Measurements from ENCODE around the gene ZNF664. TPM values are rescaled to one million over a fixed set of nuclear protein-coding genes. Genes with fewer than 3 reads are reported as not detected.
A peak's percentile ranks its signal among the peaks of the same experiment; 100 is the strongest.

The ZNF664 gene
- total and polyA plus RNA-seq, 8 donors: 16.5 to 224 (median 59.3) TPM

DNA sequence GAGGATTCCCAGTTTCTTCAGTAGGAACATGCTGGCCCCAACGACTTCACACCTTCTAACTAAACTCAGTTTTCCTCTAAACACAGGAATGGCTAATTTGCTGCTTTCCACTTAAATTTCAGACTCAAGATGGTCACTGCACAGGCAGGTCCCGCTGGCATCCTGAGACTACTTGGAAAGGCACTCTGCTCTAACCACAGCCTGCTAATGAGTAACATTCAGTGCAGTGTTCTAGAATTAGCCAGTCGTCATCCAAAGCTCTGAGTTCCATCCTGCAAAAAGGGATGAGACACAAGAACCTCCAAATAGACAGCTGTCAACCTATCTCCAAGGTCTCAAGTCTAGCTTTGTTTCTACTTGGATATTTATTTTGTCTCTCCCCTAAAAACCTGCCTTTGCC is 6.4 kb upstream of the ZNF664 start:
- H3K27ac ChIP-seq: no peak overlapping the region
- no peak overlapping the region for H3K4me3 ChIP-seq
- no peaks in the 10 kb centered on the region for H3K36me3 ChIP-seq
- peaks cover 4 to 36% (median 20%) of the 10 kb centered on the region in 4 donors for H3K4me1 ChIP-seq
- H3K27me3 ChIP-seq: no peaks in the 10 kb centered on the region
- WGBS, 5 donors: 83 to 90% (median 88%) methylated on average over 3 of the region's 3 CpGs
- no peak for TF ChIP-seq POLR2A (IDR thresholded peaks at IDR 0.05)
- no peak for TF ChIP-seq POLR2AphosphoS5 (IDR thresholded peaks at IDR 0.05)
- TF ChIP-seq, protein P1, sequence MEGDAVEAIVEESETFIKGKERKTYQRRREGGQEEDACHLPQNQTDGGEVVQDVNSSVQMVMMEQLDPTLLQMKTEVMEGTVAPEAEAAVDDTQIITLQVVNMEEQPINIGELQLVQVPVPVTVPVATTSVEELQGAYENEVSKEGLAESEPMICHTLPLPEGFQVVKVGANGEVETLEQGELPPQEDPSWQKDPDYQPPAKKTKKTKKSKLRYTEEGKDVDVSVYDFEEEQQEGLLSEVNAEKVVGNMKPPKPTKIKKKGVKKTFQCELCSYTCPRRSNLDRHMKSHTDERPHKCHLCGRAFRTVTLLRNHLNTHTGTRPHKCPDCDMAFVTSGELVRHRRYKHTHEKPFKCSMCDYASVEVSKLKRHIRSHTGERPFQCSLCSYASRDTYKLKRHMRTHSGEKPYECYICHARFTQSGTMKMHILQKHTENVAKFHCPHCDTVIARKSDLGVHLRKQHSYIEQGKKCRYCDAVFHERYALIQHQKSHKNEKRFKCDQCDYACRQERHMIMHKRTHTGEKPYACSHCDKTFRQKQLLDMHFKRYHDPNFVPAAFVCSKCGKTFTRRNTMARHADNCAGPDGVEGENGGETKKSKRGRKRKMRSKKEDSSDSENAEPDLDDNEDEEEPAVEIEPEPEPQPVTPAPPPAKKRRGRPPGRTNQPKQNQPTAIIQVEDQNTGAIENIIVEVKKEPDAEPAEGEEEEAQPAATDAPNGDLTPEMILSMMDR (IDR thresholded peaks at IDR 0.05): no peak
- no peak for TF ChIP-seq EP300 (IDR thresholded peaks at IDR 0.05)
- DNase-seq: no peak
- no peaks in the 10 kb centered on the region for H3K9me3 ChIP-seq
- intact Hi-C loops (cut with DNase I; ENCODE audit: low total_unique reads): no loop called here

DNA sequence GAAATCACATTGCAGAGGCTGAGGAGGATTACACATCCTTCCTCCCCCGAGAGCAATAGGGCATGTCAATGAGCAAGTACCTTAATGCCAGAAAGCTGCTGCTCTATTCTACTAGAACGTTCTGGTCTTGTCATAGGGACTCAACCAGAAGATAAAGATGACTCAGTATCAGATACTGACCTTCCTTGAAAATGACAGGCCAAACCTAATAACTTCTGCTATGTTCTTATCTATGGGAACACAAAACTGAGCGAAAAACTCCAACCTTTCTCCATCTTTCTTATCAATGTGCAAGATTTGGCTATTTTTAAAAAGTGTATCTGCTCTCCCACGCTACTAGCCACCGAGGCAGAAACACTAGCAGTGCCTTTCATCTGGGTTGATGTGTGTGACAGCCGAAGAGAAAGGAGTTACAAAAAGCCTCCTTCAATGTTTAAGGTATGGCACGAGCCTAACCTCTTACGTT is 5.9 kb upstream of the ZNF664 start:
- H3K9me3 ChIP-seq: no peaks in the 10 kb centered on the region
- no peaks in the 10 kb centered on the region for H3K27me3 ChIP-seq
- no peak for DNase-seq
- H3K4me1 ChIP-seq: peaks cover 4 to 35% (median 22%) of the 10 kb centered on the region in 4 donors
- intact Hi-C loops (cut with DNase I; ENCODE audit: low total_unique reads): no loop called here
- H3K27ac ChIP-seq: no peak overlapping the region
- no peaks in the 10 kb centered on the region for H3K36me3 ChIP-seq
- H3K4me3 ChIP-seq: no peak overlapping the region
- TF ChIP-seq, protein P1 (IDR thresholded peaks at IDR 0.05): no peak
- no peak for TF ChIP-seq POLR2A (IDR thresholded peaks at IDR 0.05)
- TF ChIP-seq EP300 (IDR thresholded peaks at IDR 0.05): no peak
- no peak for TF ChIP-seq POLR2AphosphoS5 (IDR thresholded peaks at IDR 0.05)
- 85 to 90% (median 86%) methylated on average over 8 of the region's 8 CpGs for WGBS, 5 donors

DNA sequence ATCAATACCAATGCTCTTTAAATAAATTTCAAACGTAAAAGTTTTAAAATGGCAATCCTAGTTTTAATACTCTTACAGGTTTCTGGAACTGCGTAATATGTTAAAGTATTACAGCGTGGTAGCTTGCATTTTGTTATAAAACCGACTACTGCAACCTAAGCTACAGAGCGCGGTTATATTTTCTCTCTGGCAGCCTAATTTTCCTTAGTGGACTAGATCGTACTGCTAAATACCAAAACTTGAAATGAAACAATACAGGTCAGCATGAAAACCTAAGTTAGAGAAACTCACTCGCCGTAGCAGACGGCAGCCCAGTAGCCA is 1.6 kb upstream of the ZNF664 start:
- Histone ChIP-seq H3K4me1 (peaks cover 13 to 49% (median 35%) of the 10 kb centered on the region in 4 donors), H3K36me3 (peaks cover 0 to 6% (median 5%) of the 10 kb centered on the region in 4 donors), H3K9me3 (no peaks in the 10 kb centered on the region), H3K27me3 (no peaks in the 10 kb centered on the region), H3K4me3 (peak overlapping the region; percentile 84 to 99 (median 96)), H3K27ac (peak overlapping the region; percentile 92 to 97 (median 96))
- intact Hi-C loops (cut with DNase I; ENCODE audit: low total_unique reads): no loop called here
- peak in 1 of 3 donors; percentile 40 for TF ChIP-seq POLR2AphosphoS5 (IDR thresholded peaks at IDR 0.05)
- TF ChIP-seq, protein P1 (IDR thresholded peaks at IDR 0.05): no peak
- DNase-seq: no peak
- 15 to 19% (median 17%) methylated on average over 10 of the region's 10 CpGs for WGBS, 5 donors

DNA sequence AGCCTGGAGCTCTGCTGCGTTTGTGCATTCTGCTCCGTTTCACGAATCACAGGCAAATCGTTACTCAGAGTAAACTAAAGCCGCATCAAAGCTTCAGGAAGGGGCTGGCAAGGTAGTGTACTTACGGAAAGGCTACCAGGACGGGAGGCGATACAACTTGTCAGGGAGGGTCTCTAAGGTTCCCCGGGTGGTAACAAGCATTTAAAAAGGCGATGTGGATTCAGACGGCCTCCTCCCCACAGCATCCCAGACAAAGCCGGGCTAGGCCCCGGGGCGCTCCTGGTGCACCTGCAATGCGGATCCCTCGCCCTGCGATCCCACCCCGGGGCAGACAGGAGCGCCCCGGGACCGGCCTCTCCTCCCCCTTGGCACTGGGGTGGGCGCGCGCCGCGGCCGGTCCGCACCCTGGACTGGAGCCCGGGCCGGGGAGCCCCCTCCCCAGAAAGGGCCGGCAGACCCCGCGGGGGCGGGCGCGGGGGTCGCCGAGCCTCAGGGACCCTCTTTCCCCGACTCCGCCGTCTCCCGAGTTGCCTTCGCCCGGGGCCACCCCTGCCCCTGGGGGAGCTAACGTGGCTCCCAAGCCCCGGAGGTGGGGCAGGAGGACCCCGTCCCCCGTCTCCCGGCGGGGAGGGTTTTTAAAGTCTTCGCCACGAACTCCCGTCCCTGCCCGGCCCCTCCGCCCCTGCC is 1.1 kb upstream of the ZNF664 start:
- intact Hi-C loops (cut with DNase I; ENCODE audit: low total_unique reads): no loop called here
- peak; percentile 38 to 71 for DNase-seq
- WGBS, 5 donors: 0 to 1% (median 0%) methylated on average over 13 to 55 of the region's 55 CpGs

More for the DNA sequence above, 1.1 kb upstream of the ZNF664 start:
- peaks cover 13 to 49% (median 35%) of the 10 kb centered on the region in 4 donors for H3K4me1 ChIP-seq
- peak overlapping the region; percentile 92 to 97 (median 96) for H3K27ac ChIP-seq
- peak overlapping the region; percentile 84 to 99 (median 96) for H3K4me3 ChIP-seq
- peaks cover 0 to 10% (median 7%) of the 10 kb centered on the region in 4 donors for H3K36me3 ChIP-seq
- TF ChIP-seq POLR2AphosphoS5 (IDR thresholded peaks at IDR 0.05): peak in 1 of 3 donors; percentile 19
- no peak for TF ChIP-seq EP300 (IDR thresholded peaks at IDR 0.05)
- TF ChIP-seq POLR2A (IDR thresholded peaks at IDR 0.05): no peak
- no peaks in the 10 kb centered on the region for H3K27me3 ChIP-seq
- no peaks in the 10 kb centered on the region for H3K9me3 ChIP-seq
